Heart left ventricle (tissue), 16 donors: Measurements from ENCODE around the gene DSCAM. TPM values are rescaled to one million over a fixed set of nuclear protein-coding genes. Genes with fewer than 3 reads are reported as not detected.

Experiments
- ATAC-seq, 4 donors: fragments of 200-7000 bp; cut with Tn5 transposase; one replicate each; pipeline ENCODE4 v1.9.1; 2020 to 2022; ENCODE audit warnings: moderate library complexity in 4 of 4, mild to moderate bottlenecking in 3 of 4, moderate number of reproducible peaks in 1 of 4
- DNase-seq, 5 donors: peaks; one replicate each; pipeline ENCODE4 v3.0.0-alpha.2; 2020
- H3K27ac ChIP-seq, 12 donors: fragments of 200-600 bp; sonication (generic) in 4 of 12; one replicate each; pipeline versions ENCODE4 v1.5.0 to v1.8.0; 2016 to 2022; ENCODE audit warnings: mild to moderate bottlenecking in 2 of 12
- H3K27me3 ChIP-seq, 9 donors: fragments of 200-600 bp; sonication (generic) in 2 of 9; one replicate each; pipeline versions ENCODE4 v1.5.1 to v1.8.0; 2016 to 2022; ENCODE audit warnings: mild to moderate bottlenecking in 3 of 9
- H3K36me3 ChIP-seq, 9 donors: fragments of 200-600 bp; sonication (generic) in 2 of 9; one replicate each; pipeline versions ENCODE4 v1.5.0 to v1.8.0; 2018 to 2022; ENCODE audit warnings: mild to moderate bottlenecking in 2 of 9
- H3K4me1 ChIP-seq, 12 donors: fragments of 200-600 bp; sonication (generic) in 4 of 12; one replicate each; pipeline versions ENCODE4 v1.5.0 to v1.8.0; 2016 to 2022; ENCODE audit warnings: mild to moderate bottlenecking in 3 of 12
- H3K4me3 ChIP-seq, 12 donors: fragments of 200-600 bp; sonication (generic) in 4 of 12; one replicate each; pipeline versions ENCODE4 v1.5.0 to v1.8.0; 2017 to 2022; ENCODE audit warnings: mild to moderate bottlenecking in 9 of 12, moderate library complexity in 4 of 12
- H3K9me3 ChIP-seq, 12 donors: fragments of 200-600 bp; sonication (generic) in 4 of 12; one replicate each; pipeline versions ENCODE4 v1.5.0 to v1.8.0; 2016 to 2022; ENCODE audit warnings: mild to moderate bottlenecking in 1 of 12
- CTCF ChIP-seq, 12 donors: fragments of 200-600 bp; sonication (generic) in 4 of 12; IDR thresholded peaks; one replicate each; pipeline versions ENCODE4 v1.5.0 to v1.8.0; 2018 to 2022; ENCODE audit warnings: antibody characterized with exemption in 12 of 12, mild to moderate bottlenecking in 5 of 12
- POLR2A ChIP-seq, 2 donors: fragments of 450-650 bp; IDR thresholded peaks; one replicate each; pipeline ENCODE4 v1.6.1; 2017; ENCODE audit warnings: antibody characterized with exemption in 2 of 2, mild to moderate bottlenecking in 2 of 2, moderate library complexity in 2 of 2
- WGBS, 4 donors: extraction: QIAGEN DNeasy Blood & Tissue Kit in 2 of 4; methylation state at CpG; one replicate each; pipeline versions ENCODE4 v1.1.5 to v1.1.7; 2013 to 2018; 5-methylcytosine and 5-hydroxymethylcytosine counted together
- intact Hi-C, 10 donors: fragments of 100-400 bp; cut with DNase I; formaldehyde crosslinking; loops; one replicate each; pipeline versions ENCODE4 v1.11.1 to v1.14.2; 2022
- polyA plus RNA-seq, 2 donors: library from polyadenylated mRNA; stranded (reverse); fragments of 200-250 nt; gene quantifications; one replicate each; pipeline ENCODE4 v1.2.3, GENCODE V29; 2013
- total RNA-seq, 9 donors: library from RNA; depleted of rRNA in 2 of 9; stranded (reverse); fragments of >200 nt in 2 of 9; fragmentation: NEBNext Ultra II Directional in 3 of 9; extraction: Animal tissue kit (Norgen Biotek cat#: 25700) in 3 of 9; gene quantifications; one replicate each; pipeline versions ENCODE4 v1.1.0 to v1.2.4, GENCODE V29; 2016 to 2023
- donor health status: ischemic (EF 13 %, LVEDD 7.1; RV severe dilation, severe dysfunction).
- donor health status: healthy with polysubstance abuse.
- donor health status: DM: no; HTN: yes; CAD: no.
- donor health status: DM: no; HTN: no; CAD: no.
- donor health status: ischemic (EF 25% LVEDD 6.9; RV normal size, moderate dysfunction).
- donor health status: ischemic (EF 25% LVEDD 5.7; RV mildly dilated, moderate dysfunction).
- donor health status: healthy.
- donor health status: DM: yes; HTN: yes; CAD: no.
- donor health status: ischemic (EF 35%, LVEDD 5.7; RV mildly dilated, moderate dysfunction).
- donor health status: nonischemic (EF 11% LVEDD 7.7; RV severe dilation, severe dysfunction).
- donor health status: DM: yes; HTN: yes; CAD: no.
- donor health status: PGD.
- donor health status: ischemic (EF 29% LVEDD 5.4; RV normal size, mild dysfunction).
- donor health status: nonischemic (EF 23%, LVEDD 6.1; RV moderate dilation, normal function).

Gene DSCAM
- total and polyA plus RNA-seq, 11 donors = 0.03 TPM; not detected in 10

DNA sequence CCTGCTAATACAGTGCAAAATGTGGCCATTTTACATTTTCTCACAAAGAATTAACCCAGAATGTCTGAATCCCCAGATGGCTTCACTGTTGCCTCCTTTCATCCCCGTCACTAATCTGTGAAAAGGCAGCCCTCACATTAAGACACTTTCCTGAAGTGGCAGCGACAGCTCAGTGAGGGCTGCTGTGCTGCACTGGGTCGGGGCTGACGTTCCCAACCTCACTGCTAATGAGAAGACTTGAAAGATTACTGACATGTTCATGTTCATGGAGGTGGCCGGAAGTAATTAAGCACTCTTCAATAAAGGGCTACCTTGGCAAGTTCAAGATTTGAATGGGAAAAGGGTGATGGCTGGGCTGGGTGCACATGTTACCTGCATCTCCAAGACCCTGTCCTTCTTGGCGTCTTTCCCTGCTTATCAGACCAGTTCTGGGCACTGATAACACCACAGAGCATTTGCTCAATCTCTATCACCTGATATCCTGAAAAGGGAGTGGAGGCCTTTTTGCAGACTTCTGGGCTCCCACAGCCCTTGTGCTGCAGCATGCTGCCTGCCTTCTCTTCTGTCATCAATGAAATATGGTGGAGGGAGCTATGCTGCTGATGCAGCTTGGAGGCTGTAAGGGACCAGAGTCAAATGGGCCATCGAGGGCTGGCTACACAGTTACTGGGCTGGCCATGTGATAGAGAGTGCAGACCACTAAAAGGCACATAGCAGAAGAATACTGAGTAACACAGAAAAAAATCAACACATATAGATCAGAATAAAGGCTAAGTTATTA lies 596.3 kb downstream of the DSCAM start:
- no peaks in the 10 kb centered on the region for H3K27me3 ChIP-seq
- no peak for TF ChIP-seq CTCF (IDR thresholded peaks at IDR 0.05)
- TF ChIP-seq POLR2A (IDR thresholded peaks at IDR 0.05) = no peak
- intact Hi-C loops = no loop called here

GRCh38 chr21:40244981-40245380 lies 602.0 kb downstream of the DSCAM start:
- Histone ChIP-seq H3K9me3 (peaks cover 0 to 12% (median 0%) of the 10 kb centered on the region in 12 donors), H3K27ac (no peak overlapping the region), H3K4me3 (no peak overlapping the region), H3K4me1 (no peaks in the 10 kb centered on the region), H3K36me3 (no peaks in the 10 kb centered on the region), H3K27me3 (no peaks in the 10 kb centered on the region)
- no peak for DNase-seq
- 52 to 63% (median 54%) methylated on average over 4 of the region's 4 CpGs for WGBS, 4 donors
- ATAC-seq = no peak
- intact Hi-C loops = no loop called here
- TF ChIP-seq CTCF (IDR thresholded peaks at IDR 0.05) (no peak), POLR2A (IDR thresholded peaks at IDR 0.05) (no peak)

More for the DNA sequence above, 596.3 kb downstream of the DSCAM start:
- Histone ChIP-seq H3K4me3 (no peak overlapping the region), H3K9me3 (peaks cover 0 to 26% (median 9%) of the 10 kb centered on the region in 12 donors), H3K27ac (no peak overlapping the region), H3K36me3 (no peaks in the 10 kb centered on the region), H3K4me1 (no peaks in the 10 kb centered on the region)
- 65 to 79% (median 72%) methylated on average over 7 of the region's 7 CpGs for WGBS, 4 donors
- ATAC-seq (no peak), DNase-seq (no peak)

GRCh38 chr21:40243685-40244084 lies 603.3 kb downstream of the DSCAM start:
- 74 to 92% (median 81%) methylated on average over 5 of the region's 5 CpGs for WGBS, 4 donors
- H3K4me1 ChIP-seq = no peaks in the 10 kb centered on the region
- intact Hi-C loops = no loop called here

More at GRCh38 chr21:40243685-40244084, 603.3 kb downstream of the DSCAM start:
- no peak for DNase-seq
- peaks cover 0 to 12% (median 0%) of the 10 kb centered on the region in 12 donors for H3K9me3 ChIP-seq
- ATAC-seq = no peak
- no peaks in the 10 kb centered on the region for H3K36me3 ChIP-seq
- no peaks in the 10 kb centered on the region for H3K27me3 ChIP-seq
- no peak overlapping the region for H3K4me3 ChIP-seq
- TF ChIP-seq CTCF (IDR thresholded peaks at IDR 0.05) = no peak
- no peak for TF ChIP-seq POLR2A (IDR thresholded peaks at IDR 0.05)
- H3K27ac ChIP-seq = no peak overlapping the region
